Stimulated activated CD8-positive, alpha-beta memory T cell treated with anti-CD3 and anti-CD28 coated beads, Interleukin-15, amount 100 ng/mL, for 48 hours (primary cell): ENCODE results near the gene ARAP2.

ENCODE experiments used
- DNase-seq, 2 donors: peaks; one replicate each; pipeline ENCODE4 v3.0.0-alpha.2; 2020; ENCODE audit warnings: low read depth in 2 of 2

ARAP2 gene

DNA sequence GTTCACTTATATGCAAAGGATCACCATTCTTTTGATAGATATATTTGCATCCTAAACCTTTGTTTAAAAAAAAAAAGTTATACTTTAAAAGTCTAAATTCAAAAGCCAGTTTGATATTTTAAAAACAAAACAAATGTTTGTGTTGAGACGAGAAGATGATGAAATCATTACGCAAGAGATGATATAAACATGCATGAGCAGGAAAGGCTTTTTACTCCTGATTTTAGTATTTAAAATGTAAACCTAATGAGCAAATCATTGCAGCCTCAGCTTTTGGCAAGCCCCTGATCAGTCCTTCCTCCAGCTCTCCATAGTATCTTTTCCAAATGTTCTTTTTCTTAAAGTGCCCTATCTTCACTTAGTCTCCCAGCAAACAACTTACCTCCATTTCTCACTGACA lies 115.6 kb downstream of the ARAP2 start:
- DNase-seq = no peak

DNA sequence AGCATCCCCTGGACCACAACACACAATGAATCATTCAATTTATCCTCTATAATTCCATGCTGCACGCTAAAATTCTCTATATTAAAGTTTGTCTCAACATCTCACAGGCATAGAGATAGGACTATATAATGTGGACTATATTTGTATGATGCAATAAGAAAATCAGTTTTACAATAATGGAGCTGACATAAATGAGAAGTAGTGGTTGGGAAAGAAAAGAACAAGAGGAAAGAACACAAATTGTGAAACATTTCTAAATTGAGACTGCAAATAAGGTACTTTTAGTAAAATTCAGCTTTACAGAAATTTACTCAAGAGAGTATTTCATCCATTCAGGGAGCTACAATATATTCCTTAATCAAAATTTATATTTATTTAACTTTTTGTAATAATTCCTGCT lies 120.4 kb downstream of the ARAP2 start:
- DNase-seq = no peak

DNA sequence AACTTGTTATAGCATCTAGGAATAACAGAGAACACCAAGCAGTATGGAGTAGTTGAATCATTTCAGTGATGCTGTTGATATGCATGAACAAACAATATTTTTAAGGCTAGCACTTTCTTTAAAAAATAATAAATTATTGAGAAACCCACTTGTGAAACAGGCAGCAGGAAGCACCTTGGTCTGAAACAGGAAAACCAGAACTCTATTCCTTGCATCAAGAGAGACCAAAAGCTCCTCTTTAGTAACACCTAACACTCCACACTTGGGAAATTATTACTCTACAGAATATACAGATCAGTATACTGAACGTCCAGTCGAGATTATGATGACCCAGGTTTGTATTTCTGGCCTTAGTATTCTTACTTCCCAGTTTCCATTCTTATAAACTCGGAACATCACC lies 129.0 kb downstream of the ARAP2 start:
- DNase-seq = no peak

DNA sequence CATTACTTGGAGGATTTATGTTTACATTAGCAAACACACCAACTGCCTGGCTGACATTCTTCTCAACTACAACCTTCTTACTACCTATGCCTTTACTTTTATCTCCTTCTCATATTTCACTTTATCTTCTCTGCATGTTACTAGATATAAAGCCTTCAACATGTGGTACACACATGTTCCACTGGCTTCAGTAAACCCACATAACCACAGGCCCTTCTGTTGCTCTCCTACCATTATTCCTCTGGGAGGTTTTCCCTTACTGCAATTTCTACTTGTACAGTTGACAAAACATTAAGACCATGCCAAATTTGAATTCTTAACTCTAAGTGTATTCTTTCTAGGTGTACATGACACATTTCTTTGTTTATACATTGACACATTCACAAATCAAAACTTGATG lies 133.1 kb downstream of the ARAP2 start:
- DNase-seq = no peak

DNA sequence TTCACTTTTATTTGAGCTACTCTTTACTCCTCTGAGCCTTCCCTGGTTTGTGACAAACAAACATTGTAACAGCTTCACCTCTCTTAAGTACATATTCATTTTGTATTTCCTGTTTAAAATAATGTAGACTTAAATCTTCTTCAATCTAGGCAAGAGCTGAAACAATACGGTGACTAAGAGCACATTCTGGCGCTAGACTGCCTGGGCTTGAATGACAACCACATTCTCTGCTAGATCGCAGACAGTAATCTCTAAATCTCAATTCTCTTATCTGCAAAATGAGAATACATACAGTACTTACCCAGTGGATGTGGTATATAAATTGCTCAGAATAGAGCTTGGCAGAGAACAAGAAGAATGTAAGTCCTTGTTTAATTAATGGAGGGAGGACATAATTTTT lies 144.8 kb downstream of the ARAP2 start:
- DNase-seq = no peak

DNA sequence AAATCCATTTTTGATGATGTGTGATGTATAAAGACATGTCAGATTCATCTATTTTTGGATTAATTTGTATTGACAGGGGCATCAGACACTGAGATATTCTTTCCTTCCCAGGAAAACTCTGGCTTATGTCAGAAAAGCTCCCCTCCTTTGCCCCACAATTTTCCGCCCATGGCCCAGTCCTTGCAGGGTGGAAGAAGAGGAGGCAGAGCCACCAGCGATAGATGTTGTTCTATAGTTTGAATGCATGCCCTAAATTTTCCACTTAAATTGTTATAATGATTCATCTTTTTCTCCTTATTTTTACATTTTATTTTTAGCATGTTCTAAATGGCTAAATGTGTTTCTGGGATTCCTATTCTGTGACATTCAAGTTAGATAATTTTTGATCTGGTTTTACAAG lies 149.3 kb downstream of the ARAP2 start:
- no peak for DNase-seq

DNA sequence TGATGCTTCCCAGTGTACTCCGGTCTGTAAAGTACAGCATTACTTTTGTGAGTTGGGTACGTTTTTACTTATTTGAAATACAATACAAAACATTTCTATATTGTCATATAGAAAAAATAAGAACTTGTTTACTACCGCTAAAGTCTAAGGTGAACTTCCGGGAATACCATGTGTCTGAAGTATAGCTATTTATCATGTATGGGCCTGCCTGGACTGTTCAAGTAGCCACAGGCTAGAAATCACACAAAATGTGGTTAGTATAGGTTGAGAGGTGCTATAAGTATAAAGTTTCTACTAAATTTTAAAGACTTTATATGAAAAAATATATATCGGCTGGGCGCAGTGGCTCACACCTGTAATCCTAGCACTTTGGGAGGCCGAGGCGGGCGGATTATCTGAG lies 152.3 kb downstream of the ARAP2 start:
- no peak for DNase-seq

DNA sequence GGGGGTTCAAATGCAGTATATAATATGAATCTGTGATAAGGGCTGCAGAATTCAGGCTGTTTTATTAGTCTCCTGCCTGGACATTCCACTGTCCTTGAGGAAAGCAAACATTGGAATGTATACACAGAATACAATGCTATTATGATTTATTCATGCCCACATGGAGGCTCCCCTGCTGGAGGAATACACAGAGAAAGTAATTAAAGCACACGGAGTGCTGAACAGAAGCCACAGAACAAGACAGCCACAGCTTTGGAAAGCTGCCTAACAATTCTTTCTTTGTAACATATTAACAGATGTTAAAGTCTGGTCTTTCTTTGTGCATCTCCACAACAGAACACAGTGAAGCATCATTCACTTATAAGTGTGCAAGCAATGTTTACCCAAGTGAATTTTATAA lies 155.8 kb downstream of the ARAP2 start:
- DNase-seq = no peak

DNA sequence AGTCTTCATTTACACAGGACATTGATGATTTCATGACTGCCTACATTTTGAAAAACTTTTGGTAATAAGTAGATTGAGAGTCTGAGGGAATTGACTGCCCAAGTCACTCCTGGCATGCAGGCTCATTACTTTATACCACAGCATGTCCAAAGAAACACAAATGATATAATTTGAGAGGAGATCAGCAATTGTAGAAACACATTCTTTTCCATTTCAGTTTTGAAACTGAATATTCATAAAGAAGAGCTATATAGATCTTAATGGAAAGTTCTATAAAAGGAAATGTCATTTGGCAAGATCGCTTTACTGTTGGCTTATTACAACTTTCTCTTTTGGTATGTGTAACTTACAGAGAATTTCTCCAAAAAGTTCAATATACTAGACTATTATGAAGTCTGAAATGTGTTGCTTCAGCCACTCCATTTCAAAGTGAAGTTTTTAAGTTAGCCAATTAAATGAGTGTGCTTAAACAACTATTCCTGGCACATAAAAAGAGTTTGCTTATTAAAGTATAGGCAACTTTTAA lies 158.0 kb downstream of the ARAP2 start:
- DNase-seq = no peak

DNA sequence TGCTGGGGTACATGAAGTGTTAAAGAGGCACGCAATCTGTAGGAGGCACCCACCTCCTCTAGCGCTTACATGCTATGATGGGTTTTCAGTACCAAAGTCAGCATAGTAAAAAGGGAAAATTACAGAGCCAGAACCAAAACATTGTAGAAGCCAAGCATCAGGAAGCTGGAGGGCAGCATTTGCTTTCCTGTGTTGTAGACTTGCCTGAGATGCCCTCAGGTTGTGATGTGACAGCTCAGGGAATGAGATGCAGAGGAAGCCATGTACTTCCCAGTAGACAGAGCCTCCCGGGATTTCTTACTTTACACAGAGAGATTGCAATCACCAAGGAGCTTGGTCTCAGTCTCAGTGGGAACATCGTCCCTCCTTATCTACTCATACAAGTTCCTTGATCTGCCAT lies 161.5 kb downstream of the ARAP2 start:
- DNase-seq = no peak

DNA sequence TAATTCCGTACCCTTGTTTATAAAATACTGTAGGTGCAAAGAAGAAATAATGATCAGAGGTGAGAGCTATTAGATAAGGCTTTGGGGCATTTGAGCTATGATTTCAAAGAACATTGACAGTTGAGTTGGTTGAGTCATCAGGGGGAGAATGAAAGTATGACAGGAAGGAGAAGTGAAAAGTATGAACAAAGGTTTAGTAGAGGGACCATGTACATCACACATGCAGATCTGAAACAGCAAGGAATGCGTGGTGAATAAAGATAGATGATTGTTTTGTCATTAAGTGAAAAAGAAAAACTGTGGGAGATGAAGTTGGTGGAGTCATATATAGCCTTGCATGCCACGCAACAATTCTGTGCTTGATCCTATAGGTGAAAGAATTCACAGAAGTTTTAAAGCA lies 163.1 kb downstream of the ARAP2 start:
- DNase-seq = no peak

DNA sequence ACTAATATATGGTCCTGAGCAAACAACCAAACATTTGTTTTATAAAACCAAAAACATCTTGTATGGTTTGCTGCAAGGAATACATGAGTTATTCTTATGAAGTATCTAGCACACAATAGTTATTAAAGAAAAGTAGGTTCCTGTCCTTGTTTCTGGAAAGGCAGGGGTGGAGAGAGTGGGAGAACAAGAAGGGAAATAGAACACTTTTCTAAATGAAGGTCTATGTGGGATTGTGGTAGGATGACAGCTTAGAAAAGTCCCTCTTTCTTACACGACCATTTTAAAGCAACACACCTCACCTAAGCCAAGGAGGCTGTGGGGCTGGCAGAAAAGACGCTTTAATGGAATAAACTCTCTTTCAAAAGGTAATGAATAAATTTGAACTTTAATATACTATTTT lies 164.6 kb downstream of the ARAP2 start:
- no peak for DNase-seq

DNA sequence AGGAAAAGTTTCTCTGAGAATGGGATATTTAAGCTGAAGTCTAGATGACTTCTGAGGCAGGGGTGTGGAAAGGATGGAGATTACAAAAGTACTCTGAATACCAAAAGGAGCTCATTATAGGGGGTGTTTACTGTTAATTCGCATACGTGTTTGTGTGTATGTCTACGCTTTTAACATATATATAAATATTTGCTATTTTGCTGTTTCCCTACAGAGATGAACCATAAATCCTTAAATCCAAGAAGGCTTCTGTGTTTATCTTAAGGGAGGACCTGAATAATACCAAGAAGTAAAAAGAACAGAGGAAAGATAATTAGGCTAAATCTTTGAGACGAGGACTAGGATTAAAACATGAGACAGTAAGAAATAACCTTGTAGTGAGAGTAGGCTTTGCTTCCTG lies 166.0 kb downstream of the ARAP2 start:
- no peak for DNase-seq

DNA sequence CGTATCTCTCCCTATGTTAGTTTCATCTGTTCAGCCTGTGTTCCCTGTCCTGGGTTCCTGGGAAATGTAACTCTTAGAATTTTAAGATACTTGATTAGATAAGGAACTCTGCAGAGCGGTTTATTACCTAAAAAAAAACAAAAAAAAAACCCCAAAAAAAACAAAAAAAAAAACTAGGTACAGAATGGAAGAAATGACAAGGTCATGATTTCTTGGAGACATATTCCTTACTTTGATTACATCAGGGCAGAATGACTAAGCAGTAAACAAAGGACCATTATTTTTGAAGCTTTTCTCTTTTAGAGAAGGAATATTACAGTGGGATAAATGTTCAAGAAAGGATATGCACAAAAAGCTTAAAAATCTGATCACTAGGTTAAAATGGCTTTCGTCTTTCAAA lies 171.8 kb downstream of the ARAP2 start:
- DNase-seq = no peak

DNA sequence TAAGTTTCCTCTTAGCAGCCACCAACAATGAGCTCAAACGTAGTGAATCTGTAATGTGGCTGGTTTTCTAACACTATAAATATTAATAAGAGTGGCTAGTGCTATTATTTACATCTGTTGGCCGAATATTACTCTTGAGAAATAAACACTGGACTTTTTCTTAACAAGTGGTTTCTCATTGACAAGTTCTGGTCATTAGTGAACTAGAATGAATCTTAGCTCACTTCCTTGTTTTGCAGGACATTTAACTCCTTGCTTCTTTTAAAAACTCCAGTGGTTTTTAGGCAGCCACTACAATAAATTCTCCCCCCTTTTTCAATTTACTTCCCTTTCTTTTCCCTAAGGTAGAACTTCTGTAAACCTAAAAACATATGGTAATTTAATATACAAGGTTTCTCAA lies 177.2 kb downstream of the ARAP2 start:
- DNase-seq = no peak

DNA sequence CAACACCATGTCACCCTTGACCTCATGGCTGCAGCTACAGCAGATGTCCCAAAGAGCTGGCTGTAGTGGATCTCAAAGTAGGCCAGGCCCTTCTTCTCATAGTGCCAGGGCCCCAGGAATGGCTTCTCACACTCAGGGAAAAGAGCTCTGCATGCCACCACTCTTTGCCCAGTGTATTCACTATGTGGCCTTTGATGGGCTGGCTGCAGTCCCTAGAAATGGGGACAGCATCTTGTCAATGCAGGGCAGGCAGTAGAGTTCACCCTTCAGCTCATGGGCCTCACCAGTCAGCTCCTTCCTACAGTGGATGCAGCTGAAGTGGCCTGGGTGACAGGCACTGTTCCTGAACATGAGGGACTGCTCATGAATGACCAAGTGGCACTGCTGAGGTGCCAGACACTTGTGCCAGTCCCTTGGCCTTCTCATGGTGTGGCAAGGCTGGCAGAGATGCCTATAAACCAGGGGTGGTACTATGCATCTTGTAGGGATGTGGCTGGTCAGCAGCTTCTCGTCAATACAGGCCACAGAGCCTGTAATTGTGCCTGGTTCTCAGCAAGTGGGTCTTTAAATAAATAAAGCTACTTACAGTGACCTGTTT lies 178.9 kb downstream of the ARAP2 start:
- no peak for DNase-seq

DNA sequence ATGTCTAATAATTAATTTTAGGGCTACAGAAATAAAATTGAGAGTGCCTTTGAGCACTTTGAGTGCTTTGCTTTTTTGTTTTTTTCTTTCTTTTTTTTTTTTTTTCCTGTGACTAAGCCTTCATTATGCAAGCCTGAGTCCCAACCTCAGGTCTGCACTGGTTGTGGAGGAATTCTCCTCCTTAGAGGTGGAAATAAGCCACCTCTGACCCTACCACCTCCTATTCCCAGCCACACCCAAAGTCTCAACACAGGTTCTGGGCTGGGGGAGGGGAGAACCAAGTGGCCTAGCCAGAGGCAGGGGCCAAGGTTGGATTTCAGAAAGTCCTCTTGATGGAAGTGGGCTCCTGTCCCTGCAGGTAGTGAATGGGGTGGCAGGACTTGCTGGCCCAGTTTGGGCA lies 180.2 kb downstream of the ARAP2 start:
- DNase-seq = no peak

DNA sequence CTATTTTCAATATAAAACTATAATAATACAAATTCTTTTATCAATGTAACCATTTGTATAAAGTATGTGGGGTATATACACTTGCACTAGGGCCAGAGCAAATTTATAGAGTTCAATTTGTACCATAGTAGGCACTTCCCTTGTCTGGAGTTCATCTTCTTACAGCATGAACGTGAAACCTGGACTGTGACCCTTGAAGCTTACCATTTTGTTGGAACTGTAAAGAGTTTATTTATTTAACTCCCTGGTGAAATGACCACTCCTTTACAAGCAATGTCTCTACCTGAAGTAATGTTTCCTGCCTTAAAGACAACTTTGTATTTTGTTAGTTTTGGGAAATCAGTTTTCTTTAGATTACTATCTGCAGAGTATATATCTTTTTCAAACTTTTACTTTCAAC lies 188.2 kb downstream of the ARAP2 start:
- DNase-seq = no peak

DNA sequence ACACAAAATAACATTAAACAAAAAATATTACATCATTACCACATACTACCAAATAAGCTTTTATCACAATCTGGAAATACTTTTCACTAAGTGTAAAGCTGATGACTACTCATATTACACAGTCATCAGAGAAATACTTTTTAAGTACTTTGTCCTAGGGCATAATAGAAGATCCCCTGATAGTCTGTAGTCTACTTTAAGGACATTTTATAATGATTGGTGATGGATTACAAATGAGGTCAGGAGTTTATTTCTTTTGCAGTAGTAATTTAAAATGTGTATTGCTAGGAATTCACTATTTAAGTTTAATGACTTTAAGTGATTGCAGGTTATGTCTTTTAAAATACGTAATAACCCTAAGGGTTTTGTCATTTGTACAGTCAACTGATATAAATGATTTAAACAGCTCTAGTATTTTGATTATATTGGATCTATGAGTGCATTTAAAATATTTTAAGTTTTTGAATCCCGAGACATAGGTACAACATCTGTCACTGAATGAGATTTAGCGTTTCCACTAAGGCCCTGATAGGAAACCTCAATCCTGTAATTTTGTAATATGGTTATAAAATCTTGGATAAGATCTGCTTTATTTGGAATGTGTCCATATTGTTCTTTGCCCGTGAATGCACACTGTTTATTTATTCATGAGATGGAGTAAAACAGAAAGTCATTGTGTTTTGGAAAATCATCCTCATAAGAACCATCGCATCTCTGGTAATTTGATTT lies 189.5 kb downstream of the ARAP2 start:
- DNase-seq = no peak

DNA sequence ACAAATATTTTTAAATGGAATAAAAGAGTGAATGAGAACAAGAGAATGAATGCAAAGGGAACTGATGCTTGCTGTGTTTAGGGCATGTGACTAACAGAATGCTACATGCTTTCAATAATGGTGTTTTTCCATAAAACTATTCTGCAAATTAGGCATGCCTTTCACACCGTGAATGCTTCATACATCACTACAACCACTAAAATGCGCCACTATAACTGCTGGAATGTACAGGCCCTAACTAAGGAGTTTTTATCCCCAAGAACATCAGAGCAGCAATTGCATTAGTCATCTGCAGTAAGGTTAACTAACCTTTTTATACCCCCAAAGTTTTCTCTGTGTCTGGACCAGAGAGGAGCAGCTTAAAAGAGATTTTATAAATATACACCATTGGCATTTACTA lies 190.4 kb downstream of the ARAP2 start:
- DNase-seq = no peak

DNA sequence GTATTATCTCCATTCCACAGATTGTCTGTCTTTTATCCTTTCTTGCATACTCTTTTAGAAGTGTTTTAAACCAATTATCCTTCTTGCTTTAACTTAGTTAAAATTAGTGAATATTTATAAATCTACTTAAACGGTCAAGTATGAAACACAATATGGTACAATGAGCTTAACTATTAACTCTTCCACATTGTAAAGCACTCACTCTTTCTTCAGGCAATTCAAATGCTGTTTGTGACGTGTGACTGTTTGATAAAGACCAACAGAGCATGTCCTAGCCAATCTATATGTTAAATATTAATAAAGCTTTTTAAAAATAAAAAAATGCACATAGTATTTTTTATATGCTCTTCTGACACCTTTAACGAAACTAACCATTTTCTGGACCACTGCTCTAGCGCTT lies 192.7 kb downstream of the ARAP2 start:
- DNase-seq = no peak

DNA sequence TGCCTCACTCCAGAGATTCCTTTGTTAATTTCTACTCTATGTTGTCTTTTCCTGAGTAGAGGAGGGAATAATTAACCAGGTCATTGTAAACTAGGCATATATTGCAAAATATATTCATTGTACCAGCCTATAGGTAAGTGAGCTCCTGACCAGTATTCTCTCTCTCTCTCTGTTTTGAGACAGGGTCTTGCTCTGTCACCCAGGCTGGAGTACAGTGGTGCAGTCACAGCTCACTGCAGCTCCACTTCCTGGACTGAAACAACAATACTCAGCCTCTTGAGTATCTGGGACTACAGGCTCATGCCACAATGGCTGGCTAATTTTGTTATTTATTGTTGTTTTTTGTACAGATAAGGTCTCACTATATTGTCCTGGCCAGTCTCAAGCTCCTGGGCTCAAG lies 198.3 kb downstream of the ARAP2 start:
- no peak for DNase-seq

DNA sequence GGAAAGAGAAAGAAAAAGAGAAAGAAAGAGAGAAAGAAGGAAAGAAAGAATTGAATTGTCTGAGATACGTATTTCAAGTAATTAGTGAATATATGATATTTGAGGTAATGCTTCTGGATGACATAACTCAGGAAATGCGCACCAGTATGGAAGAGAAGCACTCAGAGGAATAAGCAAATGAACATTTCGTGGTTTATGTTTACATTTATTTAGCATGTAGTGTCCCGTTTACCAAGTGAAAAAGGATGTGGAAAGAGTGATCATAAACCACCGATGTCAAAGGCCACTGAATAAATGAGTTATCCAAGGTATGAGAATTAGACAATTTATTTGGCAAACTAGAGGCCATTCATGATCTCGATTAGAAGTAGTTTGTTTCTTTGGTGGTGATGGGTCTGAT lies 200.4 kb downstream of the ARAP2 start:
- no peak for DNase-seq

DNA sequence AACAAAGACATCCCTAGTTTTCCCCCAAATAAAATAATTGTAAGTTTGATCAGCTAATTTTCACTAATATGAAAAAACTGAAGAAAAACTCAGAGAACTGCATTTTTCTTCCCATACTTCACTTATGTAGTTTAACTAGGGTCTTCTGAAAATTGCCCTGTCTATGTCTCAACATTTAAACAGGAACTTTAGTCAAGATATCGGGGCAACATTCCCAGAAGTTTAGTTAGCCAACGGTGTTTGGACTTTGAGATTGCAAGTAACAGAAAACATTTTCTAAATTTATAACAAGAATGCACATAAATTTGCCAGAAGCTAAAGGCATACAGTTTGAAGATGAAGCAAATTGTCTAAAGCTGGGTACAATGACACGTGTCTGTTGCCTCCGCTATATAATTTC lies 201.1 kb downstream of the ARAP2 start:
- no peak for DNase-seq
